Measurements from ENCODE around the gene KIF17. TPM values are rescaled to one million over a fixed set of nuclear protein-coding genes. Genes with fewer than 3 reads are reported as not detected.

Gene KIF17
- total RNA-seq, 4 donors from 2014 or later, result 0.76 to 5.6 (median 2.1) TPM

DNA sequence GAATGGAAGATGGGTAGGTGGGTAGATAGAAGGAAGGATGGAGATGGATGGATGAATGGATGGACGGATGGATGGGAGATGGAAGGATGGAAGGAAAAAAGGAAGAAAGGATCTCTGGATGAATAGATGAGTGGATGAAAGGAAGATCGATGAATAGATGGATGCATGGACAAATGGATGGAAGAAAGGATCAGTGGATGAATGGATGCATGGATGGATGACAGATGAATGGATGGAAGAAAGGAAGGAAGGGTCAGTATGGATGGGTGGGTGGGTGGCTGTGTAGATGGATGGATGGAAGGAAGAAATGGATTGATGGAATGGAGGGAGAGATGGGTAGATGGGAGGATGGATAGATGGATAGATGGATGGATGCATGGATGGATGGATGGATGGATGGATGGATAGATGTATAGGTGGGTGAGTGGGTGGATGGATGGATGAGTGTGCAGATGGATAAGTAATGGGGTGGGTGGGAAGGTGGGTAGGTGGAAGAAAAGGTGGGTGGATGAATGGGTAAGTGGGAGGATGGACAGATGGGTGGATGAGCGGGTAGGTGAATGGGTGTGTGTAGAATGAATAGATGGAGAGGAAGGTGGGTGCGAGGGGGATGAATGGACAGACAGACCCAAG is 14.6 kb downstream of the KIF17 start:
- no peak overlapping the region for H3K27ac ChIP-seq
- DNase-seq (ENCODE audit: low spot score in 2 of 2), result no peak
- no peak overlapping the region for H3K4me3 ChIP-seq
- H3K36me3 ChIP-seq, result no peaks in the 10 kb centered on the region
- H3K4me1 ChIP-seq, result no peaks in the 10 kb centered on the region
- H3K9me3 ChIP-seq, result no peaks in the 10 kb centered on the region
- no peaks in the 10 kb centered on the region for H3K27me3 ChIP-seq
- WGBS, result 90% methylated on average over 4 of the region's 4 CpGs
- TF ChIP-seq POLR2A (IDR thresholded peaks at IDR 0.05), result no peak
- TF ChIP-seq POLR2AphosphoS5 (IDR thresholded peaks at IDR 0.05), result no peak
- TF ChIP-seq EP300 (IDR thresholded peaks at IDR 0.05), result no peak

DNA sequence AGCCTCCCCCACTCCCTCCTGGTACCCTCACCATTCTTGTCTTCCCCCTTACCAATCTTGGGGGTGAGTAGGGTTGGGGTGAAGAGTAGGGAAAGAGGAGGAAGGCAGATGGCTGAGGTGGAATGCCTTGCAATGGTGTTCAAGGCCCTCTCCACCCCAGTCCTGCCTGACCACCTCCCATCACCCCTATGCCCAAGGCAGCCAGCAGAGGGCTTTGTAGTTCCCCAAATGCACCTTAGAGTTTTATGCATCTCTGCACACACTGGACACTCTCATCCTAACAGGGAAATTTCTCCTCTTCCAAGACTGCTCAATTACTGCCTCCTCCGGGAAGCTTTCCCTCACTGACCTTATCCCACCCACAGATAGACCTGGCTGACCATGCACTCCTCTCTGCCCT is 15.4 kb downstream of the KIF17 start:
- WGBS, result 85% methylated on average over 1 of the region's 1 CpG
- no peak for DNase-seq (ENCODE audit: low spot score in 2 of 2)

GRCh38 chr1:20701847-20702246 is 16.0 kb downstream of the KIF17 start:
- DNase-seq (ENCODE audit: low spot score in 2 of 2), result no peak
- no peak overlapping the region for H3K27ac ChIP-seq
- 85% methylated on average over 5 of the region's 5 CpGs for WGBS
- H3K9me3 ChIP-seq, result no peaks in the 10 kb centered on the region
- H3K4me3 ChIP-seq, result no peak overlapping the region
- no peaks in the 10 kb centered on the region for H3K27me3 ChIP-seq
- H3K4me1 ChIP-seq, result peaks cover 9% of the 10 kb centered on the region
- no peaks in the 10 kb centered on the region for H3K36me3 ChIP-seq
- TF ChIP-seq POLR2AphosphoS5 (IDR thresholded peaks at IDR 0.05) (no peak), EP300 (IDR thresholded peaks at IDR 0.05) (no peak), CTCF (IDR thresholded peaks at IDR 0.05) (no peak), POLR2A (IDR thresholded peaks at IDR 0.05) (no peak)

More for the DNA sequence above, 15.4 kb downstream of the KIF17 start:
- Histone ChIP-seq H3K4me1 (peaks cover 3% of the 10 kb centered on the region), H3K27ac (no peak overlapping the region), H3K36me3 (no peaks in the 10 kb centered on the region), H3K9me3 (no peaks in the 10 kb centered on the region), H3K4me3 (no peak overlapping the region), H3K27me3 (no peaks in the 10 kb centered on the region)
- no peak for TF ChIP-seq EP300 (IDR thresholded peaks at IDR 0.05)
- no peak for TF ChIP-seq CTCF (IDR thresholded peaks at IDR 0.05)
- TF ChIP-seq POLR2A (IDR thresholded peaks at IDR 0.05), result no peak
- TF ChIP-seq POLR2AphosphoS5 (IDR thresholded peaks at IDR 0.05), result no peak

DNA sequence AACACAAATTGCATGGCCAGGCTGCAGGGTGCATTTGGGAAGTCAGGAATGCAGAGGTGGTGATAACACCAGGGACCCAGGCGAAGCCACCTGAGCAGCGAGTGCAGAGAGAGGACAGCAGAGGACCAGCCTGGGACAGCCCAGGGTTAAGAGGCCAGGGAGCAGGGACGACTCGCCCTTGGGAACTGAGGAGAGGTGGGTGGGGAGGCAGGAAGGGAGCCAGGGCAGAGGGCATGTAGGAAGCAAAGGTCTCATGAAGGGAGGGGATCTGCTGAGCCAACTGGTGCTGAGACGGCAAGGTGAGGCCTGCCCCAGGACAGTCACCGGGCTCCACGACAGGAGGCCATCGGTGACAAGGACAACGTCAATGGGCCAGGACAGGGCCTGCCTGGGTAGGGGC is 16.4 kb downstream of the KIF17 start:
- DNase-seq (ENCODE audit: low spot score in 2 of 2), result no peak

GRCh38 chr1:20700636-20701215 is 17.1 kb downstream of the KIF17 start:
- H3K27me3 ChIP-seq, result no peaks in the 10 kb centered on the region
- no peaks in the 10 kb centered on the region for H3K9me3 ChIP-seq
- no peak overlapping the region for H3K27ac ChIP-seq
- H3K36me3 ChIP-seq, result no peaks in the 10 kb centered on the region
- no peak for TF ChIP-seq EP300 (IDR thresholded peaks at IDR 0.05)
- no peak for TF ChIP-seq CTCF (IDR thresholded peaks at IDR 0.05)
- TF ChIP-seq POLR2A (IDR thresholded peaks at IDR 0.05), result no peak
- TF ChIP-seq POLR2AphosphoS5 (IDR thresholded peaks at IDR 0.05), result no peak
- 85% methylated on average over 17 of the region's 17 CpGs for WGBS
- H3K4me1 ChIP-seq, result peaks cover 18% of the 10 kb centered on the region
- H3K4me3 ChIP-seq, result no peak overlapping the region
- DNase-seq (ENCODE audit: low spot score in 2 of 2), result no peak

More for the DNA sequence above, 16.4 kb downstream of the KIF17 start:
- H3K4me3 ChIP-seq, result no peak overlapping the region
- no peaks in the 10 kb centered on the region for H3K27me3 ChIP-seq
- no peak overlapping the region for H3K27ac ChIP-seq
- H3K9me3 ChIP-seq, result no peaks in the 10 kb centered on the region
- 84% methylated on average over 9 of the region's 9 CpGs for WGBS
- TF ChIP-seq POLR2AphosphoS5 (IDR thresholded peaks at IDR 0.05), result no peak
- H3K36me3 ChIP-seq, result no peaks in the 10 kb centered on the region
- peaks cover 13% of the 10 kb centered on the region for H3K4me1 ChIP-seq

GRCh38 chr1:20699558-20699957 is 18.2 kb downstream of the KIF17 start:
- H3K9me3 ChIP-seq, result no peaks in the 10 kb centered on the region
- DNase-seq (ENCODE audit: low spot score in 2 of 2), result no peak
- H3K27me3 ChIP-seq, result no peaks in the 10 kb centered on the region
- H3K27ac ChIP-seq, result no peak overlapping the region
- WGBS, result 76% methylated on average over 9 of the region's 9 CpGs
- H3K4me3 ChIP-seq, result no peak overlapping the region
- no peaks in the 10 kb centered on the region for H3K36me3 ChIP-seq
- H3K4me1 ChIP-seq, result peaks cover 18% of the 10 kb centered on the region
- TF ChIP-seq POLR2AphosphoS5 (IDR thresholded peaks at IDR 0.05) (no peak), CTCF (IDR thresholded peaks at IDR 0.05) (no peak), POLR2A (IDR thresholded peaks at IDR 0.05) (no peak), EP300 (IDR thresholded peaks at IDR 0.05) (no peak)

Data from suprapubic skin (tissue), 4 donors.